Right ventricle myocardium superior (tissue), 1 donor: Measurements from ENCODE around the gene SPON1. TPM values are rescaled to one million over a fixed set of nuclear protein-coding genes. Genes with fewer than 3 reads are reported as not detected.
"Not testable (repeated sequence)": the region's sequence is repeated elsewhere in the genome, so short reads cannot be mapped to it uniquely, and the experiment has no call there.

Experiments
- ATAC-seq: fragments of 200-7000 bp; cut with Tn5 transposase; one replicate; pipeline ENCODE4 v1.9.1; 2020; ENCODE audit warnings: mild to moderate bottlenecking; ENCODE audit not compliant: poor library complexity
- DNase-seq: peaks from one replicate; pipeline ENCODE4 v3.0.0-alpha.2; 2020
- intact Hi-C: fragments of 100-400 bp; cut with DNase I; formaldehyde crosslinking; loops from one replicate; pipeline ENCODE4 v1.11.2; 2022
- total RNA-seq: library from RNA; stranded (reverse); fragmentation: NEBNext Ultra II Directional; extraction: Animal tissue kit (Norgen Biotek cat#: 25700); gene quantifications from one replicate; pipeline ENCODE4 v1.2.1, GENCODE V29; 2021
- donor health status: DM: no; HTN: yes; CAD: no; lungs with severe emphysema.

Gene SPON1
- total RNA-seq, 1 donor from 2014 or later, result 3.0 TPM

- ATAC-seq, result no peak
- intact Hi-C loops, result no loop called here
- no peak for DNase-seq
These were observed 4.0 kb downstream of the SPON1 start for GRCh38 chr11:13966486-13966885.

- intact Hi-C loops, result no loop called here
- peak; percentile 43 for DNase-seq
- peak; percentile 57 for ATAC-seq
These were observed 8.5 kb downstream of the SPON1 start for GRCh38 chr11:13970986-13971385.

DNA sequence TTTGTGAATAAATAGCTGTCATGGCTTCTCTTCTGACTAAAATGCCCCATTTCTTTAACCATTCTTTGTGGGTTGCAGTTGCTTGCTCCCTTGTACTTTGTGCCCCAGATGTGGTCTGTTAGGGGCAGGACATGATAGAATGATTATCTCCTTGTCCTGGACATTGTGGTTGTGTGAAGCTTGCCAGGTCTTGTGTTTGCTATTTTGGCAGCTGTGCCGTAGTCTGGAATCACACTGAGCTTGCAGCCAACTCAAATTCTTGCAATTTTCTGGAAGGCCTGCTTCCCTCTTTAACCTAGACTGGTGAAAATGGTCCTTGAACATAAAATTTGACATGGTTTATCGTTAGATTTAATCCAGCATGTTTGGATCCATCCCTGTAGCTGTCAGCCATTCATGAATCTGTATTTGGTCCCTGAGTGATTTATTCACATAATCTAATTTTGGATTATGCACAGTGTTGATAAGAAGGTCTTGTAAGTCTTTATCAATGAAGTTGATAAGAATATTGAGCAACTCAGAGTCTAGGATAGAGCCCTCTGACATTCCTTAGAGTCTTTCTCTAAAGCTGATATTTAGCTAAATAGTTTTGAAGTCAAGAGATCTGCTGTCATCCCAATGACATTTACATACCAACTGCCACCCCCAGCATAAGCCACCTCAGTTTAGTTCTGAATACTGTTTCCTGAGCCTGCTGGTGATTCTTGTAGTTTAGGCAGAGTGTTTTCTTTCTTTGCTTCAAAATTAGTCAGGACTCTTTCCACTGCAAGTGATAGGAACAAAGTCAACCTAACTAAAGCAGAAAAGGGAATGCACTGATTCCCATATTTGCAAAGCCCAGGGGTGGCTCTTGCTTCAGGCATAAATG, 9.8 kb downstream of the SPON1 start:
- ATAC-seq, result peak; percentile 85
- no peak for DNase-seq
- intact Hi-C loops, result no loop called here

- DNase-seq (no peak), ATAC-seq (no peak)
- intact Hi-C loops, result no loop called here
These were observed 10.4 kb downstream of the SPON1 start for GRCh38 chr11:13972944-13973343.

GRCh38 chr11:13974631-13975030, 12.1 kb downstream of the SPON1 start:
- ATAC-seq (no peak), DNase-seq (no peak)
- intact Hi-C loops, result no loop called here

DNA sequence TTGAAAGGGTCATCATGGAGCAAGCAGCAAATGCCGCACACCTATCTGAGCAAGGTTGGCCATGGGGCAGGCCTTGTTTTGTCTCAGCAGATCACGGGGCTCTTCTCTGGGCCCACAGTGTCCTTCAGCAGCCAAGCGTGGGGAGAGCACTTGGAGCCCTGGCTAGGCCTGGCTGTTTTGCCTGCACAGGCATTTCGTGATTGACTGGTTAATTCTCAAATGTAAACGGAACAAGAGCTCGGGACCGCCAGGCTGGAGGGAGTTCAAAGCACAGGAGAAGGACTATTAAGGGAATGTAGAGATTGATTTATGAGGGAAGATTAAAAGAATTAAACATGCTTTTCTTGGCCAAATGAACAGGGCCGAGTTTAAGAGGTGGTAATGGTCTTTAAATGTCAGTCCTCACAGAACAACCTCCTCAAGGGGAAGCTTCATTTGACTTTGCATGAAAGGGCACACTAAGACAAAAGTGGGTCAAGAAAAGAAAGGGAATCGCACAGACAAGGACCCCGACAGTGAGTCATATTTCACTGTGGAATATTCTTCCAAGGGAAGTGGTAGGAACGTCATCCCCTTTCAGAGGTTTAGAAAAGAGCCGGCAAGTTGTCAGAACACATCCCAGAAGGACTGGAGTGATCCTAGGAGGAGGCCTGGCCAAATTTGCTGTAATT, 20.7 kb downstream of the SPON1 start:
- DNase-seq, result peak; percentile 43
- ATAC-seq, result peak; percentile 64
- intact Hi-C loops, result no loop called here

- peak; percentile 64 for ATAC-seq
- intact Hi-C loops, result no loop called here
- DNase-seq, result no peak
These were observed 22.3 kb downstream of the SPON1 start for GRCh38 chr11:13984616-13985450.

GRCh38 chr11:13986695-13987094, 24.2 kb downstream of the SPON1 start:
- intact Hi-C loops, ATAC-seq, DNase-seq: not testable (repeated sequence)

- ATAC-seq, DNase-seq, intact Hi-C loops: not testable (repeated sequence)
These were observed 29.8 kb downstream of the SPON1 start for GRCh38 chr11:13992158-13992856.

DNA sequence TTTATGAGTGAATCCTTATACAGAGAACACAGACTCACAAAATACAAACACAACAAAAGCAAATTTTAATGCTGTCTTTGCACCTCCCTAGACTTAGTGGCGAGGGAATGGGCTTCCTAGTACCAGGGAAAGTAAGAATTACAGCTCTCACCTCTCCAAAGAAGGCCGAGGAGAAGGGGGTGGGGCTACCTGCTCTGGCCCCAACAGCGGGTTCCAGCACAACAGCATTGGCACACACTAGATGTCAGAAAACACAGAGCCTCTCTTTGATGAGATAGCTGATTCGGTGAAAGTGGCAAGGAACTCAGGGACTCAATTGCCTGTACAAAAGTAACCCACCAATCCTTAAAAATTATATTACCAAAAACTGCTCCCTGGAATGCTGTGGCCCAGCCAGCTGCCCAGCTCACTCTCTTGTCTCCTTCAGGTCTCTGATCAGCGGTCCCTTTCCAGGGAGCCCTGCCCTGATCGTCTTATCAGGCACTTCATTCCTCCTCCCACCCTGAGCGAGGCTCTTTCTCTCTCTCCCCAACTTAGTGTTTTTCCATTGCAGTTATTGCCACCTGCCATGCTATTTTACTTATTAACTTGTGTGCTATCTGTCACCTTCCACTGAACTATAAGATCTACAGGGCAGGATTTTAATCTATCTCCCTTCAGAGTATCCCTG, 30.7 kb downstream of the SPON1 start:
- no peak for ATAC-seq
- no peak for DNase-seq
- intact Hi-C loops, result no loop called here

- DNase-seq (no peak), ATAC-seq (no peak)
- intact Hi-C loops, result no loop called here
These were observed 35.4 kb downstream of the SPON1 start for GRCh38 chr11:13997881-13998280.

DNA sequence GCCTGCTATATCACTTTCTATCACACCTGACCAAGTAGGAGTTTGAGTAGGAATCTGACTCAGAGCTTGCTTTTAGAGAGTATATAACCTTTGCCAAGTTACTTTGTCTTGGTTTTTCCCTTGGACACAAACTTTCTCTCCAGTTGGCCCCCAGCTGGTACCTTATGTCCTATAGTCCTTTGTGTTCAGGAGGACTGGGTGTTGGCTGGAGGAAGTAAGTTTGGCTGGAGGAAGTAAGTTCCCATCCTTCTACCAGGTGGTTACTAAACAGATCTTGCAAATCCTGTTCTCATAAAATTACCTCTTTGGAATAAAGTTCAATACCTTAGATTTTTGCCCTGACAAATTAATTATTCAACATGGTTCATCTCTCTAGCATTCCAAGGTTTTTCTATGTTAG, 37.2 kb downstream of the SPON1 start:
- intact Hi-C loops, result no loop called here
- ATAC-seq (no peak), DNase-seq (no peak)

- ATAC-seq (no peak), DNase-seq (no peak)
- intact Hi-C loops, result no loop called here
These were observed 39.1 kb downstream of the SPON1 start for GRCh38 chr11:14001597-14001996.

DNA sequence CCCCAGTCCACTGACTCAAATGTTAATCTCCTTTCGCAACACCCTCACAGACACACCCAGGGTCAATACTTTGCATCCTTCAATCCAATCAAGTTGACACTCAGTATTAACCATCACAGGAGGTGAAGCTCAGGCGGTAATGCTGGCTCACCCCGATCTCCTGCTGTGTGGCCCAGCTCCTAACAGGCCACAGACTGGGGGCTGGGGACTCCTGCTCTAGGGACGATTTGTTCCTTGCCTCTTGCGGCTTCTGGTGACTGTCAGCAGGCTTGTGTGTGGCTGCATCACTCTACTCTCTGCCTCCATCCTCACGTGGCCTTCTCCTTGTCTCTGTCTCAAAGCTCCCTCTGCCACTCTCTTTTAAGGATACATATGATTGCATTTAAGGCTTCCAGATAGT, 45.0 kb downstream of the SPON1 start:
- intact Hi-C loops, result no loop called here
- DNase-seq (no peak), ATAC-seq (no peak)

- intact Hi-C loops, result no loop called here
- DNase-seq (no peak), ATAC-seq (no peak)
These were observed 48.1 kb downstream of the SPON1 start for GRCh38 chr11:14010665-14011064.

- intact Hi-C loops, result no loop called here
- DNase-seq, result no peak
- no peak for ATAC-seq
These were observed 50.3 kb downstream of the SPON1 start for GRCh38 chr11:14012846-14013245.

GRCh38 chr11:14015711-14016110, 53.2 kb downstream of the SPON1 start:
- intact Hi-C loops, result no loop called here
- DNase-seq (no peak), ATAC-seq (peak; percentile 59)

DNA sequence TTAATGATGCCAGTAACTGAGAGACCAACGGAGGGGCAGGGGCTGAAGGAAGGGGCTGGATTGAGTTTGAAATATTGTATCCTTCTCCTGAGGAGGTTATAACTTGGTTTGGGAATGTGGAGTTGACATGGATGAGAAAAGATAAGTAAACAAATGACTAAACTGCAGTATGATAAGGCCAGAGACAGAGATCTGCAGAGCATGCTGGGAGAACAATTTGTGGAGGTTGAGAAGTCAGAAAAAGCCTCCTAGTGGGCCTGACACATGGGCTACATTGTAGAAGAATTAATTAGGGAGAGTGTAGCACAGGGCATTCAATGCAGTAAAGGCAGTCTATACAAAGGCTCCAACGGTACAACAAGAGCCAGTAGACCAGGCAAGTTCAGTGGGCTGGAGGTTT, 55.9 kb downstream of the SPON1 start:
- ATAC-seq (no peak), DNase-seq (no peak)
- intact Hi-C loops, result no loop called here
